Transverse colon (tissue), 4 donors: Measurements from ENCODE around the gene ST6GAL1. TPM values are rescaled to one million over a fixed set of nuclear protein-coding genes. Genes with fewer than 3 reads are reported as not detected.

Experiments used
- DNase-seq: peaks from one replicate; pipeline ENCODE4 v3.0.0-alpha.2; 2019
- H3K27ac ChIP-seq, 4 donors: fragments of 200-600 bp; sonication (generic); 2 replicates each; pipeline ENCODE4 v1.5.1; 2016 to 2018; ENCODE audit warnings: inconsistent platforms in 4 of 4
- H3K27me3 ChIP-seq: fragments of 200-600 bp; sonication (generic); 2 replicates; pipeline ENCODE4 v1.5.1; 2017; ENCODE audit warnings: inconsistent platforms
- H3K36me3 ChIP-seq, 4 donors: fragments of 200-600 bp; sonication (generic); 2 replicates each; pipeline ENCODE4 v1.5.1; 2017 to 2019; ENCODE audit warnings: inconsistent platforms in 4 of 4
- H3K4me1 ChIP-seq, 4 donors: fragments of 200-600 bp; sonication (generic); 2 replicates each; pipeline ENCODE4 v1.5.1; 2017 to 2020; ENCODE audit warnings: inconsistent platforms in 4 of 4
- H3K4me3 ChIP-seq, 4 donors: fragments of 200-600 bp; sonication (generic); 1 replicate in 1 of 4; 2 replicates in 3 of 4; pipeline versions ENCODE4 v1.5.1 to v1.6.1; 2017 to 2019; ENCODE audit warnings: inconsistent platforms in 4 of 4
- H3K9me3 ChIP-seq, 2 donors: fragments of 200-600 bp; sonication (generic); 2 replicates each; pipeline ENCODE4 v1.5.1; 2017 to 2019; ENCODE audit warnings: inconsistent platforms in 2 of 2
- EP300 ChIP-seq: sonication (generic); formaldehyde crosslinking; IDR thresholded peaks from one replicate; pipeline ENCODE4 v1.6.1; 2017; ENCODE audit warnings: antibody characterized with exemption, low read depth
- POLR2A ChIP-seq: fragments of 450-650 bp; IDR thresholded peaks from one replicate; pipeline ENCODE4 v1.6.1; 2016; ENCODE audit warnings: antibody characterized with exemption, mild to moderate bottlenecking, moderate library complexity
- POLR2AphosphoS5 ChIP-seq, 3 donors: sonication (generic); formaldehyde crosslinking; IDR thresholded peaks; one replicate each; pipeline ENCODE4 v1.6.1; 2016; ENCODE audit warnings: antibody characterized with exemption in 3 of 3
- WGBS, 2 donors: methylation state at CpG; one replicate each; pipeline ENCODE4 v1.1.5; 2018; ENCODE audit warnings: low coverage in 1 of 2; 5-methylcytosine and 5-hydroxymethylcytosine counted together
- in situ Hi-C, 4 donors: fragments of 200-750 bp; cut with MboI; loops; one replicate each; pipeline versions ENCODE4 v1.15.0 to v1.15.1; 2017; ENCODE audit warnings: low sequenced_read_pairs in 3 of 4, low pct_ligation_motif_present in 1 of 4, low pct_unique_long_range_greater_than_20kb in 1 of 4
- intact Hi-C: fragments of 100-400 bp; cut with DNase I; formaldehyde crosslinking; loops from one replicate; pipeline ENCODE4 v1.15.1; 2023; ENCODE audit warnings: low total_unique reads
- total RNA-seq, 4 donors: library from RNA; depleted of rRNA; stranded (reverse); fragments of >200 nt; gene quantifications; one replicate each; pipeline ENCODE4 v1.1.0, GENCODE V29; 2016
- TF ChIP-seq, protein P1 (sequence below), 5 experiments: fragments of 200-600 bp in 3 of 5; fragments of 450-650 bp in 2 of 5; sonication (generic) in 3 of 5; IDR thresholded peaks; 1 replicate in 2 of 5; 2 replicates in 3 of 5; pipeline ENCODE4 v1.5.1; 2016 to 2017; ENCODE audit warnings: antibody characterized with exemption in 5 of 5, inconsistent platforms in 3 of 5, mild to moderate bottlenecking in 2 of 5, moderate library complexity in 1 of 5

Gene ST6GAL1
- total RNA-seq, 4 donors from 2014 or later = 22.4 to 50.5 (median 31.2) TPM

DNA sequence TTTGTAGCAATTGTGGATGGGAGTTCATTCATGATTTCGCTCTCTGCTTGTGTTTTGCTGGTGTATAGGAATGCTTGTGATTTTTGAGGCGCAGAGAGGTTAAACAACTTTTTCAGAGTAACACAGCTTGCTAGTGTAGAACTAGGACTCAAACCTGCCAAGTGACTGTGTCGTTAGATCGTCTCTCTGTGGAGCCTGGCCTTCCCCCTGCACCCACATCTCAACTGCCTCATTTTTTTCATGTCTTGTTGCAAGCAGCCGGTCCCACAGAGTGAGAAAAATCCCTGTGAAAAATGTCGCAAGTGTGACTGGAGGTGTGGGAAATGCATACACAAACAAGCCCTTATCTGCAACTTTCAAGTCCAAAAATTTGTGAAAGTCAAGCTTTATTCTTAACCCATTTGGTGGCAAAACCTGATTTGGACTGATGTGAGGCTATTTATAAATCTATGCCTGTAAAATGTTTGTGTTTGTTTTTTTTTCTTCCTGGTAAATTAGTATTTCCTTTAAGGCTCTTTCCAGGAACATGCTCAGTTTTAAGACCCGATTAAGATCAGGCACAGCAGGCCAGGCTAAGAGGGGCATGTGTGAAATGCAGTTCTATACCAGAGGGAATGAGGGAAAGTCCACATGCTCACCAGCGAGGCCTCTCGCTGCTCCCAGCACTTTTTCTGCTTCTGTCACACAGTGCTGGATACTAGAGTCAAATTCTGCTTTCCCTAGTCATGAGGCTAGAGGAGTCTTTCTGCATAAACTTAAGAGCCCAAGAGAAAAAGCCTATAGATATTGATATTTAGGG is 25.8 kb downstream of the ST6GAL1 start:
- H3K4me1 ChIP-seq = peaks cover 0 to 5% (median 0%) of the 10 kb centered on the region in 4 donors
- H3K4me3 ChIP-seq = no peak overlapping the region
- no peak overlapping the region for H3K27ac ChIP-seq

DNA sequence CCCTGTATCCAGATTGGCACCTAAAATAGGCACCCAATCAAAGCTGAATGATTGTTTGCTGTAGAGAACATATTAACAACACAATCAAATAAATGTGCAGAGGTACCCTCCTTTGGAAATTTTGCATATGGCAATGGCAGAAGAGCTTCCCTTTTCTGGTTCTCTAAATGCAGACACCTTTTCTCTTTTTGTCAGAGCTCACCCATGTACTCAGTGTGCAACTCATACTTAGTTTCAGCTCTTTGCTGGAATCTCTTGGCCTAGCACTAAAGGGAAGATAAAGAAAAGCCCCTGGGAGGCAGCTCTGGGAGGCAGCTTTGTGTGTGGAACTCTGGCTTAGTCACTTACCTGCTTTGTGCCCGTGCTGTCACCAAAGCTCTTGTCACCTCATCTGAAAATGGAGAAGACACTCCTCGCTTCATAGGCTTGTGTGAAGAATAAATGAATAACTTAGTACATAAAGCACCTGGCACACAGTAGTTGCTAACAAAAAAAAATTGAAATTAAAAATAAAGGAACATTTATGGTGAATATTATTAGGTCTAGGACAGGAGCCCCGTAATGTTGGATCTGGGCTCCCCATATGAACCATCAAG is 28.8 kb downstream of the ST6GAL1 start:
- H3K9me3 ChIP-seq = no peaks in the 10 kb centered on the region
- no peak for TF ChIP-seq EP300
- TF ChIP-seq POLR2AphosphoS5 (IDR thresholded peaks at IDR 0.05) = no peak
- no peak for TF ChIP-seq POLR2A
- TF ChIP-seq, protein P1, sequence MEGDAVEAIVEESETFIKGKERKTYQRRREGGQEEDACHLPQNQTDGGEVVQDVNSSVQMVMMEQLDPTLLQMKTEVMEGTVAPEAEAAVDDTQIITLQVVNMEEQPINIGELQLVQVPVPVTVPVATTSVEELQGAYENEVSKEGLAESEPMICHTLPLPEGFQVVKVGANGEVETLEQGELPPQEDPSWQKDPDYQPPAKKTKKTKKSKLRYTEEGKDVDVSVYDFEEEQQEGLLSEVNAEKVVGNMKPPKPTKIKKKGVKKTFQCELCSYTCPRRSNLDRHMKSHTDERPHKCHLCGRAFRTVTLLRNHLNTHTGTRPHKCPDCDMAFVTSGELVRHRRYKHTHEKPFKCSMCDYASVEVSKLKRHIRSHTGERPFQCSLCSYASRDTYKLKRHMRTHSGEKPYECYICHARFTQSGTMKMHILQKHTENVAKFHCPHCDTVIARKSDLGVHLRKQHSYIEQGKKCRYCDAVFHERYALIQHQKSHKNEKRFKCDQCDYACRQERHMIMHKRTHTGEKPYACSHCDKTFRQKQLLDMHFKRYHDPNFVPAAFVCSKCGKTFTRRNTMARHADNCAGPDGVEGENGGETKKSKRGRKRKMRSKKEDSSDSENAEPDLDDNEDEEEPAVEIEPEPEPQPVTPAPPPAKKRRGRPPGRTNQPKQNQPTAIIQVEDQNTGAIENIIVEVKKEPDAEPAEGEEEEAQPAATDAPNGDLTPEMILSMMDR (IDR thresholded peaks at IDR 0.05) = no peak
- no peak overlapping the region for H3K4me3 ChIP-seq
- H3K27me3 ChIP-seq = no peaks in the 10 kb centered on the region
- no peaks in the 10 kb centered on the region for H3K4me1 ChIP-seq
- WGBS, 2 donors = 93 to 100% methylated on average over 3 of the region's 3 CpGs
- no peak for DNase-seq
- no peaks in the 10 kb centered on the region for H3K36me3 ChIP-seq
- intact Hi-C loops = no loop called here
- in situ Hi-C loops = no loop called here
- H3K27ac ChIP-seq = no peak overlapping the region

More for the DNA sequence above, 25.8 kb downstream of the ST6GAL1 start:
- intact Hi-C loops = no loop called here
- H3K9me3 ChIP-seq = no peaks in the 10 kb centered on the region
- 89 to 95% methylated on average over 4 to 9 of the region's 9 CpGs for WGBS, 2 donors
- TF ChIP-seq EP300 (no peak), POLR2A (no peak), POLR2AphosphoS5 (IDR thresholded peaks at IDR 0.05) (no peak)
- TF ChIP-seq, protein P1 (IDR thresholded peaks at IDR 0.05) = no peak
- H3K27me3 ChIP-seq = no peaks in the 10 kb centered on the region
- in situ Hi-C loops = no loop called here
- H3K36me3 ChIP-seq = no peaks in the 10 kb centered on the region
- no peak for DNase-seq

DNA sequence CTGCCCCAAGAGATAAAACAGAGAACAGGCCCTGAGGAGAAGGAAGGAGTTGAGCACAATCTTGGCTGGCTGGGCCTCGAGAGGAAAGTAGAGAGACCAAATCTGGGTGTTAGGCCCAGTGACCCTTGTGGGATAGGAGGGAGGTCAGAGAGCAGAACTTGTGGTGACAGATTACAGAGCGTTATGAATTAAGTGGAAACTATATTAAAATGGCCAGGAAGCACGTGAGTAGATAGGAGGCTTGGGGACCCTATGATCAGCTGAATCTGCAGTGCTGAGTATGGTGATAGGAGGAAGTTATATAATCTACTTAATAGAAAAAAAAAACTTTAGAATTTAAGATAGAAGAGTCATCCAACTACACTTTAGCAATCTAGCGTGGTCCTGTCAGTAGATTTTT is 30.0 kb downstream of the ST6GAL1 start:
- Histone ChIP-seq H3K36me3 (no peaks in the 10 kb centered on the region), H3K9me3 (no peaks in the 10 kb centered on the region), H3K4me3 (no peak overlapping the region), H3K27ac (peak overlapping the region in 1 of 4 donors; percentile 1), H3K4me1 (no peaks in the 10 kb centered on the region), H3K27me3 (no peaks in the 10 kb centered on the region)
- intact Hi-C loops = no loop called here
- in situ Hi-C loops = no loop called here
- TF ChIP-seq POLR2AphosphoS5 (IDR thresholded peaks at IDR 0.05) (no peak), EP300 (no peak), POLR2A (no peak)
- TF ChIP-seq, protein P1 (IDR thresholded peaks at IDR 0.05) = no peak
- no peak for DNase-seq
- WGBS, 2 donors = 71 to 82% methylated on average over 4 of the region's 4 CpGs

DNA sequence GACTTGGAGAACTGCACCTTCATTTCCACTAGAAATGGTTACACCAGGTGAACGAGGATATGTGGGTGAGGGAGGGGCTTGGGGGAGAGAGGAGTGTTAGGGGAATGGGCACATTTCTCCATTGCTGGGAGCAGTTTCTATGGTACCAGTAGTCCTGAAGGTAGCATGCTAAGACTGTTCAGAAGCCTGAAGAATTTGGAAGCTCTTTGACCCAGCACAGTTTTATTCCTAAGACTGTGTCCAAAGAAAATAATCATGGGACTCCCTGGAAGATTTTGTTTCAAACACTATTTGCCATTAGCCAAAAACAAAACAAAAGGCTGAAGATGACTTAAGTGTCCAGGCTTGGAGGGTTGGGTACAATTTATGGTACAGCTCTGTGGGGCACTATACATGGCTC is 32.1 kb downstream of the ST6GAL1 start:
- no peaks in the 10 kb centered on the region for H3K27me3 ChIP-seq
- H3K36me3 ChIP-seq = no peaks in the 10 kb centered on the region
- intact Hi-C loops (no loop called here), in situ Hi-C loops (no loop called here)
- H3K4me1 ChIP-seq = no peaks in the 10 kb centered on the region
- H3K9me3 ChIP-seq = no peaks in the 10 kb centered on the region
- WGBS, 2 donors = 77 to 88% methylated on average over 1 of the region's 1 CpG
- no peak overlapping the region for H3K27ac ChIP-seq
- H3K4me3 ChIP-seq = no peak overlapping the region
- TF ChIP-seq, protein P1 (IDR thresholded peaks at IDR 0.05) = no peak
- TF ChIP-seq EP300 = no peak
- no peak for TF ChIP-seq POLR2AphosphoS5 (IDR thresholded peaks at IDR 0.05)
- TF ChIP-seq POLR2A = no peak
- DNase-seq = no peak
